GM19397 (cell line): ENCODE data around the gene GDPD1.
"Not testable (repeated sequence)": the region's sequence is repeated elsewhere in the genome, so short reads cannot be mapped to it uniquely, and the experiment has no call there.

Source experiments
- ATAC-seq: cut with Tn5 transposase; IDR thresholded peaks from one replicate; pipeline ENCODE4 v1.9.1; 2021; ENCODE audit warnings: mild to moderate bottlenecking, moderate library complexity; ENCODE audit not compliant: unreplicated experiment

GDPD1 gene

GRCh38 chr17:59311051-59311468 lies 90.7 kb downstream of the GDPD1 start:
- no peak for ATAC-seq

- not testable (repeated sequence) for ATAC-seq
Observed at GRCh38 chr17:59311521-59311920, 91.2 kb downstream of the GDPD1 start.

DNA sequence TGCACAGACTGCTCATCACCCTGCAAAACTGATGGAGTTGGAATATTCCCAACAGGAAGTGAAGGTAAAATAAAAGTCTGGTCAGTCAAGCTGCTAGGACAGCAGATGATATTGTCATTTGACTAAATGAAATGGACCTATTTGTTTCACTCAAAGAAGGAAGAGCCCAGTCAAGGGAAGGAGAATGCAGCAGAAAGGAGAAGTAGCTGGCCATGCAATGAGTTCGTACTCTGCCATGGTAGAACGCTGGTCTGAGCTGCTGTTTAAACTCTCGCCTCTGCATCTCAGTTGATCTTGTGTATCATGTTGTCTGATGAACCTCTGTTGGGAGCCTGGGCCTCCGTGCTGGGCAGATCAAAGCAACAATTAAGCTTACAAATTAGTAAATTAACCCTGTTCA lies 95.6 kb downstream of the GDPD1 start:
- ATAC-seq, result no peak
